Osteoblast (primary cell): ENCODE measurements around the gene LHFPL3. TPM values are rescaled to one million over a fixed set of nuclear protein-coding genes. Genes with fewer than 3 reads are reported as not detected.

ENCODE experiments used
- DNase-seq: peaks from one replicate; pipeline ENCODE4 v3.0.0; 2011; ENCODE audit warnings: low spot score, mixed read lengths; ENCODE audit not compliant: insufficient read length; ENCODE audit errors: missing footprints
- H2AFZ ChIP-seq: 2 replicates; pipeline ENCODE4 v1.6.0; 2011; ENCODE audit warnings: mild to moderate bottlenecking, low read length
- H3K27ac ChIP-seq: 2 replicates; pipeline ENCODE4 v1.5.1; 2011; ENCODE audit warnings: mild to moderate bottlenecking, low read depth, low read length, moderate library complexity
- H3K27me3 ChIP-seq: 2 replicates; pipeline ENCODE4 v1.6.0; 2012; ENCODE audit warnings: mild to moderate bottlenecking, control low read depth, inconsistent platforms, low read length, moderate library complexity; ENCODE audit not compliant: insufficient read depth
- H3K36me3 ChIP-seq: 2 replicates; pipeline ENCODE4 v1.5.1; 2011; ENCODE audit warnings: mild to moderate bottlenecking, low read length, control low read depth, moderate library complexity; ENCODE audit not compliant: insufficient read depth
- H3K4me1 ChIP-seq: 2 replicates; pipeline ENCODE4 v1.5.1; 2011; ENCODE audit warnings: mild to moderate bottlenecking, low read length, control low read depth, moderate library complexity; ENCODE audit not compliant: insufficient read depth
- H3K4me2 ChIP-seq: 2 replicates; pipeline ENCODE4 v1.6.0; 2011; ENCODE audit warnings: mild to moderate bottlenecking, low read length; ENCODE audit not compliant: insufficient read depth
- H3K4me3 ChIP-seq: fragments of 200-600 bp; sonication (generic); 3 replicates; pipeline ENCODE4 v1.5.1; 2012; ENCODE audit warnings: mild to moderate bottlenecking, low read length, inconsistent platforms; ENCODE audit not compliant: insufficient read depth
- H3K79me2 ChIP-seq: 2 replicates; pipeline ENCODE4 v1.6.0; 2012; ENCODE audit warnings: mild to moderate bottlenecking, low read length, control low read depth, inconsistent platforms; ENCODE audit not compliant: insufficient read depth
- H3K9me3 ChIP-seq: 2 replicates; pipeline ENCODE4 v1.5.1; 2011; ENCODE audit warnings: low read depth, low read length, control low read depth
- H4K20me1 ChIP-seq: 2 replicates; pipeline ENCODE4 v1.6.0; 2012; ENCODE audit warnings: mild to moderate bottlenecking, low read length, control low read depth; ENCODE audit not compliant: insufficient read depth
- CTCF ChIP-seq: IDR thresholded peaks from 2 replicates; pipeline ENCODE4 v1.5.1; 2011; ENCODE audit warnings: mild to moderate bottlenecking, low read depth, low read length, moderate library complexity; ENCODE audit errors: extremely low read depth
- total RNA-seq: library from RNA; depleted of rRNA; stranded (reverse); fragments of >200 nt; gene quantifications from 2 replicates; pipeline ENCODE4 v1.2.3, GENCODE V29; 2012

Gene LHFPL3
- total RNA-seq, 1 donor: not detected

GRCh38 chr7:104397442-104397841, 69.0 kb downstream of the LHFPL3 start:
- no peak overlapping the region for H3K4me2 ChIP-seq

GRCh38 chr7:104408371-104408770, 80.0 kb downstream of the LHFPL3 start:
- H3K27me3 ChIP-seq: no peaks in the 10 kb centered on the region
- H3K9me3 ChIP-seq: no peaks in the 10 kb centered on the region
- DNase-seq: no peak
- H3K4me2 ChIP-seq: no peak overlapping the region
- no peaks in the 10 kb centered on the region for H3K4me1 ChIP-seq
- H3K79me2 ChIP-seq: no peaks in the 10 kb centered on the region
- H3K27ac ChIP-seq: no peak overlapping the region
- H3K4me3 ChIP-seq: no peak overlapping the region
- no peak for TF ChIP-seq CTCF
- H3K36me3 ChIP-seq: no peaks in the 10 kb centered on the region
- H2AFZ ChIP-seq: no peak overlapping the region
- H4K20me1 ChIP-seq: no peaks in the 10 kb centered on the region

More at GRCh38 chr7:104397442-104397841, 69.0 kb downstream of the LHFPL3 start:
- Histone ChIP-seq H3K9me3 (no peaks in the 10 kb centered on the region), H3K27me3 (no peaks in the 10 kb centered on the region), H3K4me1 (no peaks in the 10 kb centered on the region), H2AFZ (no peak overlapping the region), H3K27ac (no peak overlapping the region), H3K79me2 (no peaks in the 10 kb centered on the region), H3K36me3 (no peaks in the 10 kb centered on the region), H3K4me3 (no peak overlapping the region), H4K20me1 (no peaks in the 10 kb centered on the region)
- no peak for DNase-seq
- no peak for TF ChIP-seq CTCF

GRCh38 chr7:104410742-104411141, 82.3 kb downstream of the LHFPL3 start:
- H3K4me1 ChIP-seq: no peaks in the 10 kb centered on the region
- no peaks in the 10 kb centered on the region for H4K20me1 ChIP-seq
- no peaks in the 10 kb centered on the region for H3K27me3 ChIP-seq
- no peak overlapping the region for H2AFZ ChIP-seq
- no peaks in the 10 kb centered on the region for H3K36me3 ChIP-seq
- no peak overlapping the region for H3K4me2 ChIP-seq
- H3K79me2 ChIP-seq: no peaks in the 10 kb centered on the region
- no peaks in the 10 kb centered on the region for H3K9me3 ChIP-seq
- H3K4me3 ChIP-seq: no peak overlapping the region
- TF ChIP-seq CTCF: no peak
- DNase-seq: no peak
- no peak overlapping the region for H3K27ac ChIP-seq

GRCh38 chr7:104412911-104413310, 84.5 kb downstream of the LHFPL3 start:
- H3K4me3 ChIP-seq: no peak overlapping the region
- no peak overlapping the region for H2AFZ ChIP-seq
- DNase-seq: no peak
- no peaks in the 10 kb centered on the region for H3K4me1 ChIP-seq
- no peaks in the 10 kb centered on the region for H3K27me3 ChIP-seq
- no peak for TF ChIP-seq CTCF
- H4K20me1 ChIP-seq: no peaks in the 10 kb centered on the region
- H3K4me2 ChIP-seq: no peak overlapping the region
- no peak overlapping the region for H3K27ac ChIP-seq
- H3K9me3 ChIP-seq: no peaks in the 10 kb centered on the region
- no peaks in the 10 kb centered on the region for H3K36me3 ChIP-seq
- H3K79me2 ChIP-seq: no peaks in the 10 kb centered on the region
